Right lobe of liver (tissue), 6 donors: ENCODE data around the gene SH2D3C. TPM values are rescaled to one million over a fixed set of nuclear protein-coding genes. Genes with fewer than 3 reads are reported as not detected.

Experiments used
- ATAC-seq, 4 donors: fragments of 200-7000 bp; cut with Tn5 transposase; one replicate each; pipeline ENCODE4 v1.9.1; 2020; ENCODE audit warnings: mild to moderate bottlenecking in 4 of 4, moderate library complexity in 4 of 4
- DNase-seq, 3 donors: peaks; one replicate each; pipeline ENCODE4 v3.0.0-alpha.2; 2020
- H3K27ac ChIP-seq, 3 donors: fragments of 200-600 bp; one replicate each; pipeline ENCODE4 v1.8.0; 2022
- H3K27me3 ChIP-seq, 2 donors: fragments of 200-600 bp; one replicate each; pipeline ENCODE4 v1.8.0; 2022
- H3K36me3 ChIP-seq, 4 donors: fragments of 200-600 bp; sonication (generic) in 1 of 4; one replicate each; pipeline versions ENCODE4 v1.5.1 to v1.8.0; 2017 to 2022; ENCODE audit warnings: control low read depth in 1 of 4
- H3K4me1 ChIP-seq, 4 donors: fragments of 200-600 bp; sonication (generic) in 1 of 4; one replicate each; pipeline versions ENCODE4 v1.5.1 to v1.8.0; 2017 to 2022; ENCODE audit warnings: control low read depth in 1 of 4
- H3K4me3 ChIP-seq, 3 donors: fragments of 200-600 bp; one replicate each; pipeline ENCODE4 v1.8.0; 2022
- H3K9me3 ChIP-seq, 4 donors: fragments of 200-600 bp; sonication (generic) in 1 of 4; one replicate each; pipeline versions ENCODE4 v1.5.1 to v1.8.0; 2017 to 2022; ENCODE audit warnings: control low read depth in 1 of 4
- POLR2A ChIP-seq: fragments of 450-650 bp; IDR thresholded peaks from one replicate; pipeline ENCODE4 v1.6.1; 2017; ENCODE audit warnings: antibody characterized with exemption, mild to moderate bottlenecking
- WGBS: methylation state at CpG from one replicate; pipeline ENCODE4 v1.1.6; 2018; ENCODE audit warnings: low coverage, low lambda C conversion rate; ENCODE audit not compliant: insufficient coverage; ENCODE audit errors: missing lambda C conversion rate; 5-methylcytosine and 5-hydroxymethylcytosine counted together
- intact Hi-C, 2 donors: fragments of 100-400 bp; cut with DNase I; formaldehyde crosslinking; loops; one replicate each; pipeline versions ENCODE4 v1.11.2 to v1.14.1; 2022
- total RNA-seq, 6 experiments: library from RNA; depleted of rRNA in 2 of 6; stranded (reverse); fragments of >200 nt in 2 of 6; fragmentation: NEBNext Ultra II Directional in 3 of 6; extraction: Animal tissue kit (Norgen Biotek cat#: 25700) in 3 of 6; gene quantifications; one replicate each; pipeline versions ENCODE4 v1.1.0 to v1.2.4, GENCODE V29; 2016 to 2023
- TF ChIP-seq, protein P1 (sequence below), 4 donors: fragments of 200-600 bp in 3 of 4; fragments of 450-650 bp in 1 of 4; IDR thresholded peaks; one replicate each; pipeline versions ENCODE4 v1.5.1 to v1.8.0; 2016 to 2022; ENCODE audit warnings: antibody characterized with exemption in 4 of 4, mild to moderate bottlenecking in 2 of 4
- donor health status: DM: no; HTN: yes; CAD: no.
- donor health status: DM: no; HTN: no; CAD: no.
- donor health status: DM: no; HTN: no; CAD: no.
- donor health status: DM: no; HTN: yes; CAD: no.
- donor health status: DM: no; HTN: yes; CAD: no.

The SH2D3C gene
- total RNA-seq, 6 experiments from 2014 or later = 1.7 to 5.6 (median 2.7) TPM

DNA sequence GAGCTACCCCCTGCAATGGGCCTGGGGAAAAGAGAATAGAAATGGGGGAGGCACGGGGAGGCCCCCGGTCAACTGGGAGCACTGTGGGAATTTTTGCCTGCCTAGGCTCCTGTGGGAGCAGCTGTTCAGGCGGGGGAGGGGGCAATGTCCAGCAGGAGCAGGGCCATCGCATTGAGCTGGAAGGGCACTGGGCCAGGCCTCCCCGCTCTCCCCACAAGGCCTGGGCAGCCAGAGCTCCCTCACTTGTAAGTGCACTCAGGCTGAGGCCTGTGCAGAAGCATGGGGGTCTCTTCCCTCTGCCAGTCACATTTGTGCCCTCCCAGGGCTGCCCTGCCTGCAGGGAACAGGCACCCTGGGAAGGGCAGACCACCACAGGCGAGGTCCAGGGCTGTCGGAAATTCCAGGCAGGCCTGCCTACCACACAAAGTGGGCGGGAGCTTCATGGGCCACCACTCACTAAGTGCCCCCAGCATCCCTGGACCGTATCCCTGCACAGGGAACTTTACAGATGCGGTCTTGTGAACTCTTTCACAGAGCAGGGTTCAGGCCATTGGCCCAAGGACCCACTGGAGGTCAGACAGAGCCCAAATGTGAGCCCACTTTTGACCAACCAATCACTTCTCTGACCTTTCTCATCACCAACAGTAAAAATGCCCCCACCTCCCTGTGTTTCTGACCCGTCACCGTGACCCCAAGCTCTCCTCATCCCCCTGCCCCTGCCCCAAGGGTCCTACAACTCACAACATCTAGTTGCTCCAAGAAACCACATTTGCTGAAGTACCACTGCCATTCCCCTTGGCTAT lies 72.7 kb downstream of the SH2D3C start:
- Histone ChIP-seq H3K36me3 (no peaks in the 10 kb centered on the region), H3K4me3 (no peak overlapping the region), H3K9me3 (no peaks in the 10 kb centered on the region), H3K4me1 (no peaks in the 10 kb centered on the region), H3K27me3 (no peaks in the 10 kb centered on the region), H3K27ac (no peak overlapping the region)
- ATAC-seq = no peak
- intact Hi-C loops = no loop called here
- no peak for DNase-seq
- WGBS = 96% methylated on average over 2 of the region's 12 CpGs
- TF ChIP-seq POLR2A = no peak
- TF ChIP-seq, protein P1, sequence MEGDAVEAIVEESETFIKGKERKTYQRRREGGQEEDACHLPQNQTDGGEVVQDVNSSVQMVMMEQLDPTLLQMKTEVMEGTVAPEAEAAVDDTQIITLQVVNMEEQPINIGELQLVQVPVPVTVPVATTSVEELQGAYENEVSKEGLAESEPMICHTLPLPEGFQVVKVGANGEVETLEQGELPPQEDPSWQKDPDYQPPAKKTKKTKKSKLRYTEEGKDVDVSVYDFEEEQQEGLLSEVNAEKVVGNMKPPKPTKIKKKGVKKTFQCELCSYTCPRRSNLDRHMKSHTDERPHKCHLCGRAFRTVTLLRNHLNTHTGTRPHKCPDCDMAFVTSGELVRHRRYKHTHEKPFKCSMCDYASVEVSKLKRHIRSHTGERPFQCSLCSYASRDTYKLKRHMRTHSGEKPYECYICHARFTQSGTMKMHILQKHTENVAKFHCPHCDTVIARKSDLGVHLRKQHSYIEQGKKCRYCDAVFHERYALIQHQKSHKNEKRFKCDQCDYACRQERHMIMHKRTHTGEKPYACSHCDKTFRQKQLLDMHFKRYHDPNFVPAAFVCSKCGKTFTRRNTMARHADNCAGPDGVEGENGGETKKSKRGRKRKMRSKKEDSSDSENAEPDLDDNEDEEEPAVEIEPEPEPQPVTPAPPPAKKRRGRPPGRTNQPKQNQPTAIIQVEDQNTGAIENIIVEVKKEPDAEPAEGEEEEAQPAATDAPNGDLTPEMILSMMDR (IDR thresholded peaks at IDR 0.05) = no peak

DNA sequence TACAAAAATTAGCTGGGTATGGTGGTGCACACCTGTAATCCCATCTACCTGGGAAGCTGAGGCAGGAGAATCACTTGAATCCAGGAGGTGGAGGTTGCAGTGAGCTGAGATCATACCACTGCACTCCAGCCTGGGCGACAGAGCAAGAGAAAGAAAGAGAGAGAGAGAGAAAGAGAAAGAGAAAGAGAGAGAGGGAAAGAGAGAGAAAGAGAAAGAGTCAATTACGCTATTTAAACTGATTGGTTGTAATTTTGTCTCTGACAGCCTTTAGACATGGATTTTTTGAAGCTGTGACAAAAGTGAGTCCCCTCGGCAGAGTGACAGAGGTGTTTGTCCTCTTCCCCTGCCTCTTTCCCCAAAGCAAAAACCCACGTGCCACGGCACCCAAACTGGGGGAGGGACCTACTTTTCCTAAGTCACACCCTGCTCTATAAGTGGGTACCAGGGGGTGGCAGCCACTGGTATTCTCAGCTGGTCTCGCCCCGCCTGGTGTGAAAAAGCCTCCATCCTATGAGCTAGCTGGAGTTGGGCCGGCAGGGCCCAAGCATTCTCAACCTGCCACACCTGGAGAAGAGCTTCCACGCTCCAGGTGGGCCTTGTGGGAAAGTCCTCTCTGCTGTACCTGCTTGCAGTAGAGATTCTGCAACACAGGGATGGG lies 75.0 kb downstream of the SH2D3C start:
- no peaks in the 10 kb centered on the region for H3K9me3 ChIP-seq
- ATAC-seq (no peak), DNase-seq (no peak)
- TF ChIP-seq POLR2A = no peak
- TF ChIP-seq, protein P1 (IDR thresholded peaks at IDR 0.05) = no peak
- WGBS = 66% methylated on average over 7 of the region's 9 CpGs
- no peaks in the 10 kb centered on the region for H3K4me1 ChIP-seq
- H3K27me3 ChIP-seq = no peaks in the 10 kb centered on the region
- intact Hi-C loops = no loop called here
- no peak overlapping the region for H3K4me3 ChIP-seq
- H3K27ac ChIP-seq = no peak overlapping the region
- H3K36me3 ChIP-seq = no peaks in the 10 kb centered on the region

DNA sequence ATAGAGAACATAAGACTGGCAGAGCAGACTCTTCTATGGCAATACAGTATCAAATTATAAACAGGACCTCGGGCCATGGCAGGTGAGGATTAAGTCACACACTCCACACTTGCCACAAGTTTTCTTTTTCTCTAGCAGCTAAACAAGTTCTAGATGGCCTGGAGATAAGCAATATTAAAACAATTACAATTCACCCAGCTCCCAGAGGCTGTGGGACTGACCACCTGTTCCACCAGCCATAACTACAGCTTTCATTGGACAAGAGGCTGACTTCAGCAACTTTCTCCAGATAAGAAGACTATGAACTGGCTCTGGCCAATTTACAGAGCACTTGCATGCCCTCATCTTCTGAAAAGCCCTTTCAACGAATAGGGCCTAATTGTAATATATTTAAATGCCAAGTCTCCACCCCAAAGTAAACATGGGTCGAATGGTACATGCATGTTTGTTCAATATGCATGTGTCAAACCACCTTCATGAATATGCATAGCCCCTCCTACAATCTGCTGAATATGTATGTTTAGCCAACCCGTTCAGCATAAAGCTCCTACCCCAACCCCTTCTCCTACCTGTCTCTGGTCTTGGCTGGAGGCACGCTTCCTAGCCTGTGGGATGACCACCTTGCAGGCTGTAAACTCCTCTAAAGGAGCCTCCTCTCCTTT lies 77.7 kb downstream of the SH2D3C start:
- no peak for DNase-seq
- no peaks in the 10 kb centered on the region for H3K27me3 ChIP-seq
- H3K27ac ChIP-seq = no peak overlapping the region
- WGBS = 69% methylated on average over 5 of the region's 5 CpGs
- TF ChIP-seq POLR2A = no peak
- TF ChIP-seq, protein P1 (IDR thresholded peaks at IDR 0.05) = no peak
- H3K36me3 ChIP-seq = no peaks in the 10 kb centered on the region
- no peak overlapping the region for H3K4me3 ChIP-seq
- H3K4me1 ChIP-seq = no peaks in the 10 kb centered on the region
- intact Hi-C loops = no loop called here
- H3K9me3 ChIP-seq = no peaks in the 10 kb centered on the region
- ATAC-seq = no peak

DNA sequence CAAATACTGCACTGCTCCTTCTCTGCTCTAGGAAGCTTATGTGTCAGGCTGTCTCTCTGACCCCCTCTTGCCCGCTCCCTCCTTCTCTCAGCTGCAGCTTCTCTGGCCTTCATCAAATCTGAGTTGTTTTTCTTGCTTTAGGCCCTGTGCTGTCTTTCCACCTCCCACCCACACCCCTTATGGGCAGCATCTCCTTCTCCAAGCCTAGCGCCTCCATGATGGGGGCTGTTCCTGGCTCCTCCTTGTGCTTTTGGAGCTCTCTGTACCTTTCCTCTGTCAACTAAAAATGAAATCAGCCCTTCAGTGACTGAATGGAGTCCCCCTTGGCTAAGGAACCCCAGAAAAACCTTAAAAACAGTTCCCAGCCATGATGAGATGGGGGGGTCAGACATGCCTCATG lies 78.3 kb downstream of the SH2D3C start:
- Histone ChIP-seq H3K9me3 (no peaks in the 10 kb centered on the region), H3K27ac (no peak overlapping the region), H3K27me3 (no peaks in the 10 kb centered on the region), H3K36me3 (no peaks in the 10 kb centered on the region), H3K4me3 (no peak overlapping the region), H3K4me1 (no peaks in the 10 kb centered on the region)
- intact Hi-C loops = no loop called here
- no peak for DNase-seq
- TF ChIP-seq, protein P1 (IDR thresholded peaks at IDR 0.05) = no peak
- no peak for TF ChIP-seq POLR2A
- no peak for ATAC-seq
- 94% methylated on average over 2 of the region's 2 CpGs for WGBS
